Measurements from ENCODE around the gene RAB29.
"Not testable (repeated sequence)": the region's sequence is repeated elsewhere in the genome, so short reads cannot be mapped to it uniquely, and the experiment has no call there.

Gene RAB29

DNA sequence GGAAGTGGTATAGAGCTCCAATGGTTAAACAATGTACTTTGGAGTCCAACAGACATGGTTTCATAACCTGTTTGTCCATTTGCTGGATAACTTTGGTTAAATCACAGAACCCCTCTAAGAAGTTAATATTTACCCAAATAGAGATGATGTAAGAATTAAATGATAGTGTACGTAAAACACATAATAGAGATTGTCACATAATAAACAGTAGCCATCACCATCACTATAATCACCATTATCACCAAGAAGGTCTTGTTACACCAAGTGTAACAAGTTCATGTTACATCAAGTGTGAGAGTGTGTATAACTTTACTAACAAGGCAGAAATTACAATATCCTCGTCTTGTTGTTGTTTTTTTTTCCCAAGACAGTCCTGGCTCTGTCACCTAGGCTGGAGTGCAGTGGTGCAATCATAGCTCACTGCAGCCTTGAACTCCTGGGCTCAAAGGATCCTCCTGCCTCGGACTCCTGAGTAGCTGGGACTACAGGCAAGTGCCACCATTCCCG, 48.6 kb downstream of the RAB29 start:
- DNase-seq (ENCODE audit: low read depth in 1 of 2, low spot score in 1 of 2) = no peak

DNA sequence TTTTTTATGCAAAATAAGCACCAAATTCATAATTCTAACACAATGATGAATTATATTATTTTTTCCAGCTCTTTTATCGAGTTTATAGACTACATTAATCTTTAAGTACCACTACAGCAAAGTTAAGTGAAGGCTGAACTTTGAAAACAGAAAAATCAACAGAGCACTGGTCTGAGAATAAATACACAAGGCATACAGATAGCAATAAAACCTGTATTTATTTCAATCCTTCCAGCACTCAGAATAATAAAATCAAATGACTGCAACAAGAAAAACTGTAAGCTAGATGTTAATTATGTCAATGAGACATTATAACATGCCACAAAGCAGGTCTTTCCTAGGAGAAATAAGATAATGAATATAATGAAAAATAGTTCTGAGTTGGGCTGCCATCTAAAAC, 49.8 kb downstream of the RAB29 start:
- DNase-seq (ENCODE audit: low read depth in 1 of 2, low spot score in 1 of 2) = no peak

DNA sequence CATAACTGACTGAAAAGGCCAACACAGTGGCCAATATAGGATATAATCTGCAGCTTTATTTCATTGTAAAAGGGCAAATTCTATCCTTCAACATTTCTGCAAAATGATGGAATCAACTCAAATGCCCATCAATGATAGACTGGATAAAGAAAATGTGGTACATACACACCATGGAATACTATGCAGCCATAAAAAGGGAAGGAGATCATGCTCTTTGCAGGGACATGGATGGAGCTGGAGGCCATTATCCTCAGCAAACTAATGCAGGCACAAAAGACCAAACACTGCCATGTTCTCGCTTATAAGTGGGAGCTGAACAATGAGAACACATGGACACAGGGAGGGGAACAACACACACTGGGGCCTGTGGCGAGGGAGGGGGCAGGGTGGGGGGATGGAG, 54.5 kb downstream of the RAB29 start:
- not testable (repeated sequence) for DNase-seq (ENCODE audit: low read depth in 1 of 2, low spot score in 1 of 2)

DNA sequence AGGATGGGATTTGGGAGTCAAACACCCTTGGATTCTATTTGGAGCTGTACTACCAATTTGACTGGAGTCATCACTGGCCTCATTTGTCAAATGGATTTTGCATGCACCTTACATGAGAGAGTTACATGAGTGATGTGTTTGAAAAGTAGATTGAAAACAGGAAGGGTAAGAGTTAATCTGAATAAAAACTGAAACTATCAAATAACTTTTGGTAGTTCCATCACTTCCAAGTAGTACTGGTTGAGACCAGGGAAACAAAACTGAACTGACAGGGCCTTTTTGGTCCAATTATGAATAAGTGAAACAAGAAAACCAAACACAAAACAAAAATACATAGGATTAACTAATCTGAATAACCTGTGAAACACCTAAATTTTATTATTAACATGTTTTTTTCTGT, 55.5 kb downstream of the RAB29 start:
- DNase-seq (ENCODE audit: low read depth in 1 of 2, low spot score in 1 of 2) = no peak

DNA sequence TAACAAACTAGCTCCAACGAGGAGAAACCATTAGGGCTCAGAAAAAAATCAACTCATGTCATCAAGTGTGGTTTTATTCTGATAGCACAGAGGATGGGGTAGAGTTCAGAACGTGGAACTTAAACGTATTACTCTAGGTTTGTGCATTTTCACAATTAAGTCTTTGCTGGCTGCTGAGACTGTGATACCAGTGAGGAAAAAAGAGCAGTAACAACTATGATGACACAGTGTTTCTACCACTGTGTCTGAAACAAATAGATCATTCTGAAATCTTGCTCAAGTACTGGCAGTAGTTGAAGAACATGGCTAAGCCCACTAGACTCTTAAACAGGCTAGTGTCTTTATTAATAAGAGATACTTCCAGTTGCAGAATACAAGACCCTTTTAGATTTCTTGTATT, 56.3 kb downstream of the RAB29 start:
- no peak for DNase-seq (ENCODE audit: low read depth in 1 of 2, low spot score in 1 of 2)
